GM12873 (cell line): Measurements from ENCODE around the gene SH2D3C.

ENCODE experiments used
- CTCF ChIP-seq: IDR thresholded peaks from 2 replicates; pipeline ENCODE4 v1.5.1; 2012; ENCODE audit warnings: low read depth, mild to moderate bottlenecking, moderate library complexity, low read length, control low read depth; ENCODE audit not compliant: insufficient read depth; ENCODE audit errors: missing control alignments

The SH2D3C gene

DNA sequence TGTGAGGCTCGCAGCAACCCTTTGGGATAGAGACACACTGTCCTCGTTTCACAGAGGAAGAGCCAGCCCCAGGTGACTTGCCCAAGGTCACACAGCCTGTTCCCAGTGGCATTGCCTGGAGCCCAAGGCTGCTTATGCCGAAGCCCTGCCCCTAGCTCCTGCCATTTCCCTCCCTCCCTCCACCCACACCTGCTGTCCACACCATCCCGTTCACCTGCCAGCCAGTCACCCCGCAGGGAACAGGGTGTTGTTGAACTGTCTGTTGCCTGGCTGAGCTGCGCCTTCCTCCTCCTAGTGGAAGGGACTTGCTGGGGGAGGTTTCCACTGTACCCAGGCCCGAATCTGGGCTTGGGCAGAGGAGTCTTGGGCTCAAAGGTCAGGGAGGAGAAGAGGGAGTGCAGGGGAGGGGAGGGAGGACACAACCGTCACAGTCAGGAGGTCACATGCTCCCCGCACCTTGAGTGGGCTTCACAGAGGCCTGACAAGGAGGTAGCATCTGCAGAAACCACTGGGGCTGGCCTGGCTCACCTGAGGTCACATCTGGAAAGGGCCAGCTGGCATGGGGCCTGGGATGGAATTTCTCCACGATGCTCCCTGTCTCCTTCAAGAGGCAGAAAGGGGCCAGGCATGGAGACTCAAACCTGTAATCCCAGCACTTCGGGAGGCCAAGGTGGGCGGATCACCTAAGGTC, 56.3 kb downstream of the SH2D3C start:
- TF ChIP-seq CTCF = no peak

DNA sequence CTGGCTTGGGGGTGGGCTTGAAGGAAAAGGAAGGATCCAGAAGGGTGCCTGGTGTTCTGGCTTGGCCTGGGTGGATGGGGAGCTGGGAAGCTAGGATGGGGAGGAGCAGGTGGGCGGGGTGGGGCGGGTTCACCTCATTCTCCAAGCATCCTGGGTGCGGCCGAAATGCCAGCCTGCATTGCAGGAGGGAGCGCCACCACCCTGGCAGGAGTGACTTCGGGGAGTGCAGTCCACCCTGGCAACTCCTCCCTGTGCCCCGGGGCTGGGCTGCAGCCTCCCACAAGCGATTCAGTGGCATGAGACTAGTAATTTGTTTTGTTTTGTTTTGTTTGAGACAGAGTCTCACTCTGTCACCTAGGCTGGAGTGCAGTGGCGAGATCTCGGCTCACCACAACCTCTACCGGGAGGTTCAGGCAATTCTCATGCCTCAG, 57.1 kb downstream of the SH2D3C start:
- TF ChIP-seq CTCF = no peak

DNA sequence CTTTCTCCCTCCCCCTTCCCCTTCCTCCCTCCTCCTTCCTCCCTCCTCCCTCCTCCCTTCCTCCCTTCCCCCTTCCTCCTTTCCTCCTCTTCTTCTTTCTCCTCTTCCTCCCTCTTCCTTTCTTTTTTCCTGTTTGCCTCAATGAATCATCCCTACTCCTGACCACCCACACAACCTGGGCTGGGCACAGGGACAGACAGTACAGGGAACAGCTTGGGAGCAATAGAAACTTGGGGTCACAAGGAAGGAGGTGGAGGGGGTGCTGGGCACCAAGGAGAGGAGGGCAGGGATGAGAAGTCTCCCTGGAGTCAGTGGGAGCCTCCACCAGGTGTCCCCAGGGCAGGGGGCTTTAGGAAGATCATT, 57.6 kb downstream of the SH2D3C start:
- no peak for TF ChIP-seq CTCF

- no peak for TF ChIP-seq CTCF
These were observed 58.2 kb downstream of the SH2D3C start for GRCh38 chr9:127720031-127720864.

DNA sequence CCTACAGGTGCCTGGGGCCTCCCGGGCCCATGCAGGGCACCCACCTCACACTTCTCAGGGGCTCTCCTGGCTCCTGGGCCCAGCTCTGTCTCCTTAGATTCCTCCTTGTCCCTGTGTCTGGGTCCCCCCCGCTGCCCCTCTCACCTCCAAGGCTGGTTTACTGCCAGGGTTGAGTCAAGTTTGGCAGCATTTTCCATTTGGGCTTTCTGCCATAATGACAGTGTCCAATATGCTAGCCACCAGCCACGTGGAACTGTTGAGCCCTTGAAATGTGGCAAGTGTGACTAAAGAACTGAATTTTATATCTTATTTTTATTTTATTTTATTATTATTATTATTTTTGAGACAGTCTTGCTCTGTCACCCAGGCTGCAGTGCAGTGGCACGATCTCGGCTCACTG, 60.7 kb downstream of the SH2D3C start:
- TF ChIP-seq CTCF = no peak

DNA sequence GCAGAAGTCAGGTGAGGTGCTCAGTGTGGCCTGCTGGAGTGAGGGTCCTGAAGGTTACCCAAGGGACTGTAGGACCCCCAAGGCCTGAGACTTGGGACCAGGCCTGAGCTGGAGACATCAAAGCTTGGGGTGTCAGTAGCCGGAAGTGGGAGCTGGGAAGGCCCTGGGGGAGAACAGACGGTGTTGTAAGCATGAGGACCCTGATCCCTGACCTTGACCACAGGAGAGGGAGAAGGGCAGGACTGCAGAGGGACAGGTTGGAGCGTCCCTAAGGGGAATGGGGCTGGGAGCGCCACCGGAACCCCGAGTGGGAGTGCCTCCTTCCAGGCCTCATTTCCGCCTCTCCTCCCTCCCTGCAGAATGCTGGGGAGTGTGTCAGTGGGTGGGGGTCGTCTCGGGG, 62.1 kb downstream of the SH2D3C start:
- no peak for TF ChIP-seq CTCF

- no peak for TF ChIP-seq CTCF
These were observed 62.8 kb downstream of the SH2D3C start, which contains the start of the genes PTRH1 and TTC16 for GRCh38 chr9:127715470-127716337. PTRH1 (minus strand) TSS chr9:127715663; CDS start chr9:127715639, 24 bp downstream. TTC16 (plus strand) TSS chr9:127716079; CDS start chr9:127716146, 67 bp downstream.
